Measurements from ENCODE around the gene ELFN2.

DNA sequence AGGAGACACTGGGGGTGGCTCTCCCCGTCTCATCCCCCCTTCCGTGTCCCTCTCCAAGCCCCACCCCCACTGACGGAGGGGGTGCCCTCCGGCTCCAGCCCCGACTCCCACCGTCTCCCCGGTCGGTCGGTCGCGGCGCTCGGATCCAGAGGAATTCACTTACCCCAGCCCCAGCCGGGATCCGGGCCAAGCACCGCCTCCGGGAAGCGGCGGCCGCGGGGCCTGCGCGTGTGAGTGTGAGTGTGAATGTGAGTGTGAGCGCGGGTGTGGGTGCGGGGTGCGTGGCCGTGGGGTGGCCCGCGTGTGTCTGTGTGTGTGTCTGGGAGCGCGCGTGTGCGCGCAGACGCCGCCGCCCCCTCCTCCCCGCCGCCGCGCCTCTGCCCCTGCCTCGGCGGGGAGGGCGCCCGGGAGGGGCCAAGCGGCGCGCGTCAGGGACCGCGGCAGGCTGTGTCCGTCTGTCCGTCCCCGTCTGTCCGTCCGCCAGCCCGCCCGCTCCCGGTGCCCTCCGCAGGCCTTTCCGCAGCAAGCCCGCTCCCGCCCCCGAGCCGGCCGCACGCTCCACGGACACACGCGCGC, at the start of gene ELFN2:
- TF ChIP-seq EP300 (IDR thresholded peaks at IDR 0.05; ENCODE audit: low read depth) (no peak), POLR2A (IDR thresholded peaks at IDR 0.05) (no peak)

Measured in transverse colon (tissue), 1 donor.